ENCODE measurements around the gene AKAP13.

GRCh38 chr15:85702321-85703101 is 322.1 kb downstream of the AKAP13 start:
- TF ChIP-seq CTCF (IDR thresholded peaks at IDR 0.05; ENCODE audit: insufficient read depth, low read length, poor library complexity, severe bottlenecking) (no peak), EZH2phosphoT487 (conservative IDR thresholded peaks at IDR 0.05; ENCODE audit: low read length) (no peak)

Data from SU-DHL-6 (cell line).